ENCODE results near the gene DCTD.

- TF ChIP-seq CTCF (IDR thresholded peaks at IDR 0.05; ENCODE audit: low read depth, low read length, missing input control) (no peak), REST (IDR thresholded peaks at IDR 0.05) (no peak), JUND (IDR thresholded peaks at IDR 0.05) (no peak), GABPA (IDR thresholded peaks at IDR 0.05 in 1 of 2, conservative IDR thresholded peaks at IDR 0.05 in 1 of 2) (no peak)
These were observed 554 bp downstream of the DCTD start for GRCh38 chr4:182916483-182917181.

All from liver (tissue), 3 donors.